Erythroblast (primary cell): ENCODE results near the gene CCDC80.

Experiments
- GATA1 ChIP-seq: IDR thresholded peaks from 2 replicates; pipeline ENCODE4 v1.6.1; 2011; ENCODE audit warnings: low read depth, mild to moderate bottlenecking, control low read depth, low read length, moderate library complexity
- POLR2A ChIP-seq: IDR thresholded peaks from 2 replicates; pipeline ENCODE4 v1.6.1; 2011; ENCODE audit warnings: mild to moderate bottlenecking, low read length

DNA sequence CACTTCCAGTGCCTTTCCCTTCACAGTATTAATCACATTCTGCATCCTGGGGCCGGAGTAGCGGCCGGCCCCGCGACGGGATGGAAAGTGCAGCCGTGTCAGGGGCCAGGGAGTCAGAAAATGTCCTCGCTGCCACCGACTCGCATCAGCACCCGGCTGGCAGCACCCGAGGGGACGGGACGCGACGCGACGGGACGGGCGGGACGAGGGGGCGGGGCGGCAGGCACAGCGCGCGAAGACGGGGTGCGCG lies 79.5 kb downstream of the CCDC80 start:
- TF ChIP-seq POLR2A (no peak), GATA1 (no peak)
